Measurements from ENCODE around the gene NIPAL4.

DNA sequence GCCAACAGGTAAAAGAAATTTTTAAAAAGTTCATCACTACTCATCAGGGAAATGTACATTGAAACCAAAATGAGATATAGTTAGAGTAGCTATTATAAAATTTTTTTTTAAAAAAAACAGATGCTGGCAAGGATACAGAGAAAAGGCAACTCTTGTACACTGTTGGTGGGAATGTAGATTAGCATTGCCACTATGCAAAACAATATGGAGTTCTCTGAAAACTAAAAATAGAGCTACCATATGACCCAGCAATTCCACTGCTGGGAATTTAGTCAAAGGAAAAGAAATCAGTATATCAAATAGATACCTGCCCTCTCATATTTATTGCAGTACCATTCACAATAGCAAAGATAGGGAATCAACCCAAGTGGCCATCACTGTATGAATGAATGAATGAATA lies 44.2 kb upstream of the NIPAL4 start:
- TF ChIP-seq POLR2AphosphoS5 (IDR thresholded peaks at IDR 0.05; ENCODE audit: low read depth, low read length), result no peak
- TF ChIP-seq, protein P1, sequence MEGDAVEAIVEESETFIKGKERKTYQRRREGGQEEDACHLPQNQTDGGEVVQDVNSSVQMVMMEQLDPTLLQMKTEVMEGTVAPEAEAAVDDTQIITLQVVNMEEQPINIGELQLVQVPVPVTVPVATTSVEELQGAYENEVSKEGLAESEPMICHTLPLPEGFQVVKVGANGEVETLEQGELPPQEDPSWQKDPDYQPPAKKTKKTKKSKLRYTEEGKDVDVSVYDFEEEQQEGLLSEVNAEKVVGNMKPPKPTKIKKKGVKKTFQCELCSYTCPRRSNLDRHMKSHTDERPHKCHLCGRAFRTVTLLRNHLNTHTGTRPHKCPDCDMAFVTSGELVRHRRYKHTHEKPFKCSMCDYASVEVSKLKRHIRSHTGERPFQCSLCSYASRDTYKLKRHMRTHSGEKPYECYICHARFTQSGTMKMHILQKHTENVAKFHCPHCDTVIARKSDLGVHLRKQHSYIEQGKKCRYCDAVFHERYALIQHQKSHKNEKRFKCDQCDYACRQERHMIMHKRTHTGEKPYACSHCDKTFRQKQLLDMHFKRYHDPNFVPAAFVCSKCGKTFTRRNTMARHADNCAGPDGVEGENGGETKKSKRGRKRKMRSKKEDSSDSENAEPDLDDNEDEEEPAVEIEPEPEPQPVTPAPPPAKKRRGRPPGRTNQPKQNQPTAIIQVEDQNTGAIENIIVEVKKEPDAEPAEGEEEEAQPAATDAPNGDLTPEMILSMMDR (IDR thresholded peaks at IDR 0.05), result no peak
